HG02610 (cell line): ENCODE results near the gene DIP2A.
"Not testable (repeated sequence)": the region's sequence is repeated elsewhere in the genome, so short reads cannot be mapped to it uniquely, and the experiment has no call there.

Source experiments
- ATAC-seq: cut with Tn5 transposase; IDR thresholded peaks from one replicate; pipeline ENCODE4 v1.9.1; 2021; ENCODE audit warnings: mild to moderate bottlenecking, moderate library complexity; ENCODE audit not compliant: unreplicated experiment

DIP2A gene

GRCh38 chr21:46579394-46579793 is 120.7 kb downstream of the DIP2A start:
- ATAC-seq: not testable (repeated sequence)

DNA sequence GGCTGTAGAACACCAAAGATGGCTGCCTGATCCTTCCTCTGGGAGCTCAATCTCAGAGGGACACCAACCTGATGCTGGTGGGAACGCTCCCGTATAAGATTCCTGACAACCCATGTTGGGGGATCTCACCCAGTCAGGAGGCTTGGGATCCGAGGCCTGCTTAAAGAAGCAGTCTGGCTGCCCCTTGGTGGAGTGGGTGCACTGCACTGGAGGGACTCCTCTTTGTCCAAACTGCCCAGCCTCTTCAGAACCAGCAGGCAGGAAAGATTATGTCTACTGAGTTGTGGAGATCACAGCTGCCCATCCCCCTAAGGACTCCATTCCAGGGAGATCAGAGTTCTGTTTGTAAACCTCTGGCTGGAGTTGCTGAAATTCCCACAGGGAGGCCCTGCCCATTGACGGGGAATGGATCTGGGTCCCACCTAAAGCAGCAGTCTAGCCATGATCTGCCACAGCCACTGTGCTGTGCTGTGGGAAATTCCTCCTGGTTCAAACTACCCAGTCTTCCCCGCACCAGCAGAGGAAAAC is 123.2 kb downstream of the DIP2A start:
- no peak for ATAC-seq

DNA sequence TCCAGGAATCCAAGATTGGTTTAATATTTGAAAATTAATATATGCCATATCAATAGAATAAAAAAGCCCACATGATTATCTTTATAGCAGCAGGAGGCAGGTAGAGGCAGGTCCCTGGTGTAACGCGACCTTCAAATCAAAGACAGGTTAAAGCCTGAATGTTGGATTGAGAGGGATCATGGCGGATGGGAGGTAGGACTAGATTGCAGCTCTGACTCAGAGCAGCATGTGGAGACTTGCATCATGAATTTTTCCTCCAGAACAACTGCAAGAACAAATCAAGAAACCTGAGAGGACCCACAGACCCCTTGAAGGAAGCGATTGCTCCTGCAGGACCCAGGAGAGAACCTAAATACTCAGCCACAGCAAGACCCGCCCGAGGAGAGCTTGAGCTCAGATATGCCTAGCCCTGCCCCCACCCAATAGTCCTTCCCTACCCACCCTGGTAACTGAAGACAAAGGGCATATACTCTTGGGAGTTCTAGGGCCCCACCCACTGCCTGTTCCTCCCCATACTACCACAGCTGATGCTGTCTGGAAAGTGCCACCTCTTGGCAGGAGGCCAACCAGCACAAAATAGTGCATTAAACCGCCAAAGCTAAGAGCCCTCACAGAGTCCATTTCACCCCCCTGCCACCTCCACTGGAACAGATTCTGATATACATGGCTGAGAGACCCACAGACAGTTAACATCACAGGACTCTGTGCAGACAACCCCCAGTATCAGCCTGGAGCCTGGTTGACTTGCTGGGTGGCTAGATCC is 126.7 kb downstream of the DIP2A start:
- no peak for ATAC-seq

- ATAC-seq: no peak
Observed at GRCh38 chr21:46594276-46594675, 135.6 kb downstream of the DIP2A start.

DNA sequence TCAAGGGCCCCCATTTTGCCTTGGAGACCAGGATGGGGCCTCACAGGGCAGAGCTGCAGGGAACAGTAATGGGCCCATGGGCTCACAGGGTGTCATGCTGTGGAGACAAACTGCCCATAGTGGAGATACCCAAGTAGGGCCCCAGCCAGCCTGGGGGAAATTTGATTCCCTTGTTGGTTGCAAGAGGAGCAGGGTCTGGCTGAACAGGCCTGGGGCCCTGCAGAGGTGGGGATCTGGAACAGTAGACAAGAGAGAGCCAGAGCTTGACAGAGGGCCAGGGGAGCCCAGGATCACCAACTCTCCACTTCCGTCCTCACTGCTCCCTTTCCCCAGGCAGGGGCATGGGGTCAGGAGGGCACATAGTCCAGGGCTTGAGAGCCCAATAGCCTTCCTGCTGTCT is 137.5 kb downstream of the DIP2A start:
- ATAC-seq: no peak

DNA sequence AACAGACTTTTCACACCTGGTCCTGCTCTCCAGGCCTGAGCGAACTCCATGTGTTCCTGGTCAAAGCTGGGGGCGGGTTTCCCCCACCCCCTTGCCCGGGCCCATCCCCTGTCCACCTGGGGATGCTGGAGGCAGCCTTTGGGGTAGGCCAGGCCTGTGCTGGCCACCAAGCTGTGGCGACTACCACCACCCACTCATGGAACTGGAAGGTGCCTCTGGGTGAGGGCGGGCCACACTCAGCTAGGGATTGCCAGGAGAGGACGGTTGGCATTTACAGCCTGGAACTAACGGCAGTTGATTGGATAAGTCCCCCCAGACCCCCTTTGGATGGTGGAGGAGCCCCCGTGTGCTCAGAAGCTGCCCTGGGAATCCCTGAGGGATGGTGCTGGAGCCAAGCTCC is 138.3 kb downstream of the DIP2A start:
- no peak for ATAC-seq

GRCh38 chr21:46597896-46598343 is 139.2 kb downstream of the DIP2A start:
- ATAC-seq: no peak

DNA sequence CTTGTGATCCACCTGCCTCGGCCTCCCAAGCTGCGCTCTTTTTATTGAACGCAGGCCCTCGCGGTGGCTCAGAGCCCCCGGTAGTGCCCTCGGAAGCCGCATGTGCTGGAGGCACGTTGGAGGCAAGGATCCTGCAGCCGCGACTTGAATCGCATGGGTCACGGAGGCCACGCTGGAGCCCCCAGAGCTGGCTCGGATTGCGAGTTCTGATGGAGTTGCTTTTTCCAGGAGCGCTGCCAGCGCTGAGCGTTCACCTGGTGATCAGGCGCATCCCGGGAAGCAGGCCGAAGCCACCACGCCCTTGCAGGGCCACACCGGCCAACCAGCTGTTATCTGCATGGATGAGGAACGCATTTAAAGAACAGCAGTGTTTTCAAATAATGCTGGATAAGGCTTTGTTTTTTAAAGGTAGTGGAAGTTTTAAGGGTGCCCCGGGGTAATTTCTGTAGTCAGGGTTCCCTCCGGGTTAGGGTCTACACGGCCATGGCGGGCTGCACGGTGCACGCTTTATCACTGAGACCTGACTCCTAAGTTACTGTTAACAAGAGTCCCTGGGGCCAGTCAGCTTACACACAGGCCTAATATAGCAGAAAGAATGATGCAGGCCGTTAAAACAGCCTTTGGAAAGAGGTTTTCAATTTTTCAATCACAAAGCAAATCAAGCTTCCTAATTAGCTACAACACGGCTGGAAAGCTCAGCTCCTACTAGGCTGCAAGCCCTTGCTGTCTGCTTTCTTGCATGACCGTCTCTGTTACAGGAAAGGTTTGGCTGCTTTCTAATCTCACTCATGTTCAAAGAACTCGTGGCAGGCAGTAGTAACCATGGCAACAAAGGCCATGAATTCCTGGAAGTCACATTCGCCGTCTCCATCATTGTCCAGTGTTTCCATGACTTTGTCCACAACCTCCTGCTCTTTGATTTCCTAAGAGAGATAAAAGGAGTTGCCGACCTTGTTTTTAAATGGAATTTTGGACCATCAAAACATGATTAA is 140.2 kb downstream of the DIP2A start:
- ATAC-seq: no peak

- ATAC-seq: no peak
Observed at GRCh38 chr21:46600305-46600704, 141.6 kb downstream of the DIP2A start.

- ATAC-seq: no peak
Observed at GRCh38 chr21:46600978-46601377, 142.3 kb downstream of the DIP2A start.

DNA sequence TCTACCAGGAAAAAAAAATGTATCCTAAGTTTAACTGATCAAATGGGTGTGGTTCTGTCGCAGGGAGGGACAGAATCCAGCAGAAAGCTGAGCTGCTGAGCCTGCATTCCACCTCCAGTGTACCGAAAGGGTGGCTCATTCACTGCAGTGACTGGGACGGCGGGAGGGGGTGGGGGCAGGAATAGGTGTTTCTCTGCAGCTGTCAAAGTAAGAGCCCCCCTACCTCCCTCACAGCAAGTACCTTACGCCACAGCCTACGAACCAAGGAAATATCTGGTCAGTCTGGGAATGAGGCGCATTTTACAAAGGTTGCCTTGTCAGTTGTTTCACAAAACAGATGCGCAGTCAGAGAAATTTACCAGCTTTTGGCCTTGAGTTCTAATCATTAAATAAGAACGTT is 144.5 kb downstream of the DIP2A start:
- no peak for ATAC-seq

DNA sequence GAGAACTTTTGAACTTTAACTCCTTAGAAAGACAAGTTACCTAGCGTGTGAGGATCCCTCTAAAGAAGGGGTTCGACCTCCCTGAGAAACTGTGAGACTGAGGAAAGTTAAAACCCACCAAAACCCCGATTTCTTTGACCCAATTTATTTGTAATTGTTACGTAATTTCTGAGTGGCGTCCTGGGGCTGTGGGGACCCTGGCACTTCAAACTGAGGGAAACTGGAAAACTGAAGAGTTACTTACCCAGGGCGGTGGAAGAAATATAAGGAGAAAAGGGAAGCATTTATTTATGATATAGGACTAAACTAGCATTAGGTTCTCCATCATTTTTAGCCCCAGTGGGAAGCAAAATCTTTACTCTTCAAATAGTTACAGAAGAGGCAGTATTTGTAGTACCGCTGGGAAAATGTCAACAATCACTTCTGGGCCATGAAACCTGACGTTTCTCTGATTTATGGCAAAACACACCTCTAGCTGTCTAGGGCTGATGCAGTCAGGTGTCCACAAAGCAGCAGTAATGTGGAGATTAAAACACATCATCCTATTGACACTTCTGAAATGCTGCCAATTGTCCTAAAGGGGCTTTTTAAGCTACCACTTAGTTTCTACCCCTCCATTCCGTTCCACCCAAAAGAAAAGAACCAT is 145.8 kb downstream of the DIP2A start:
- ATAC-seq: no peak

GRCh38 chr21:46604975-46605766 is 146.5 kb downstream of the DIP2A start, which contains the start of gene S100B:
Gene S100B, minus strand, starts transcription at chr21:46605082. Its CDS starts 2,667 bp downstream, at chr21:46602415.
- no peak for ATAC-seq

DNA sequence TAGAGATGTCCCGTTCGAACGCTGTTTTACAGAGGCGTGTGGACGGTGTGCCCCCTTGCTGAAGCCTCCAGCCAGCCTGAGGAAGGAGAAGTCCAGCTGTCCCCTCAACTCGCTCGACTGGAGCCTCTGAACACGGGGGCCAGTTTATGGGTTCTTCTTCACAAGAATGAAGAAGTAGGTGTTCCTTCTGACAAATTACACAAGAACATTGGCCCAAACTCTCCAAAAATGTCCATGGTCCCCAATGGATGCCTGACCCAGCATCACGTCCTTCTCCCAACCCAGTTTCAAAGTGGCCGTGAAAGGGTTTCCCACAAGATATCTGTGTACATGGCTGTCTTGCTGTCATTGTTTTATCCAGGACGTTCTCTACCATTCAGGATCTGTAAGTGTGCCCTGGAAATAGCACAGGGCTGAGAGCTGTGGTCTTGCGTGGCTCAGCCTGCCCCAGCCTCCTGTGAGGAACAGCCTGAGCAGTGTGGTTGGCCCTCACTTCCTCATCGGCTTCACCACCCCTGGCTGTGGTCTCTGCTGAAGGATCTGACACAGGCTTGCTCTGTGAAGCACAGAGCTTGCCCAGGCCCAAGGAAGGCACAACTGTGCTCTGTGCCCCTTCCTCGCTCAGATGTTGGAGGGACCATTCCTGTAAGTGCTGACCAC is 147.2 kb downstream of the DIP2A start:
- peak; percentile 59 for ATAC-seq

GRCh38 chr21:46606427-46606813 is 147.7 kb downstream of the DIP2A start:
- ATAC-seq: no peak

DNA sequence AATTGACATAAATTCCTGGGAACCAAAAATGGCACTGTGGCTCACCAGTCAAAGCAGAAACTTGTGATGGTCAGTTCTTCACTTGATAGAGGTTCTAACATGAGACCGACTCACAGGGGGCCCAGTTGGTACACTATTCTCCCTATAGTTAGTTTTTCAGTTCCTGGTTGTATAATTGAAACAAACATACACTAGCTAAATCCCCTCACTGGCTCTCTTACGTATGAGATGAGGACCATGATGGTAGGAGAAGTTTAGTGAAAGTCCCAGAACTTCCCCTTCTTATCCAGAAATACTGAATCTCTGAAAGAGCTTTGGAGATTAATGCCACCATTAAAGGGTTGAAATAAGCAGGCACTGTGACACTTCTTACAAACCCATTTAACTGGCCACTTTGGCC is 148.9 kb downstream of the DIP2A start:
- ATAC-seq: no peak

DNA sequence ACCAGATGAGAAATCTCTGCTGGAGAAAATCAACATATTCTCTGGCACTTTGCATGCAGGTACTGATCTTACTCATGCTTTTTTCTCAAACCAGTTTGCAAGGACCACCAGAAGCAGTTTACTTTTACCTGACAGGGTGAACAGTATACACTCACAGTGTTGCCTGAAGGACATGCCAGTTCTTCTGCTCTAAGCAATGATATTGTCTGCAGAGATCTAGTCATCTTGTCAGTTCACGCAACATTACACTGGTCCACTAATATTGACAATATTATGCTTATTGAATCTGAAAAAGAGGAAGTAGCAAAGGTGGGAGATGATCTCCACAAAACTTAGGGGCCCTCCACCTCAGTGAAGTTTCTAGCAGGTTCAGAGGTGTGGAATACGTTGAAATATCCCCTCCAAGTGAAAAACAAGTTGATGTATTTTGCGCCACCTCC is 150.0 kb downstream of the DIP2A start:
- peak; percentile 46 for ATAC-seq

DNA sequence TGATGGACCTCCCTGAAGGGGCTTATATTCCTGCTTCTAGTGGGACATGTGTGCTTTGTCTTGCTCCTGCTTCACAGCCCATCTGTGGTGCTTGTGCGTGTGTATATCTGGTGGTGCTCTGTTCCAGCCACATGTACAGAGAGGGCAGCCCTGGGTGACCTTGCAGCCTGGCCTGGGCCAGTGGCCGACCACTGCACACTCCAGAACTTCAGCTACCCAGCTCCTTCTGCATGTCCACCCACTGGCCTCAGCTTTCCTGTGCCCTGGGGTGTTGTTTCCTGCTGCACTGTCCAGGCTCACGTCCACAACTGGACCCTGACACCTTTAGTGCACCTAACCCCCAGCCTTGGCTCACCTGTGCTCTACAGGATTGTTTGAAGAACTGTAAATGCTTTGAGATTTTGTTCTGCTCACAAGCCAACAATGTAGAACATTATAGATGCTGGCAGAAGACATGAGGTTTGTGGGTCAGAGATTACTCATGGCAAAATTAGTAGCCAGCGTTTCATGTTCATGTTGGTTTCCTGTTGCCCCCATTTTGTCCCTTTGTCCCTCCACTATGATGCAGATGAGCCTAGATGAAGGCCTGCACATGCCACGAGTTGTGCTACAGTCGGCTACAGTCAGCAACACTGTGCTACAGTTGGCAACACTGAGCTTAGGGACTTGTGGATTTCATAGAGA is 151.5 kb downstream of the DIP2A start:
- no peak for ATAC-seq

DNA sequence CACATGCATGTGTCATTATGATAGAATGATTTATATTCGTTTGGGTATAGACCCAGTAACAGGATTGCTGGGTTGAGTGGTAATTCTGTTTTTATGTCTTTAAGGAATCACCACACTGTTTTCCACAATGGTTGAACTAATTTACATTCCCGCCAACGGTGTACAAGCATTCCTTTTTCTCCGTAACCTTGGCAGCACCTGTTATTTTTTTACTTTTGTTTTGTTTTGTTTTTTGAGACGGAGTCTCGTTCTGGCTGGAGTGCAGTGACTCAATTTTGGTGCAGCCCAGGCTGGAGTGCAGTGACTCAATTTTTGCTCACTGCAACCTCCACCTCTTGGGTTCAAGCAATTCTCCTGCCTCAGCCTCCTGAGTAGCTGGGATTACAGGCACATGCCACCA is 154.7 kb downstream of the DIP2A start:
- ATAC-seq: no peak
